SK-N-MC (cell line): ENCODE results near the gene ADPRM.

Source experiments
- EZH2 ChIP-seq: fragments of 200-600 bp; sonication (generic); IDR thresholded peaks from one replicate; pipeline ENCODE4 v1.6.1; 2017; ENCODE audit warnings: antibody characterized with exemption
- POLR2AphosphoS5 ChIP-seq: IDR thresholded peaks from 2 replicates; pipeline ENCODE4 v1.6.1; 2012; ENCODE audit warnings: mild to moderate bottlenecking, low read depth, low read length, borderline replicate concordance

DNA sequence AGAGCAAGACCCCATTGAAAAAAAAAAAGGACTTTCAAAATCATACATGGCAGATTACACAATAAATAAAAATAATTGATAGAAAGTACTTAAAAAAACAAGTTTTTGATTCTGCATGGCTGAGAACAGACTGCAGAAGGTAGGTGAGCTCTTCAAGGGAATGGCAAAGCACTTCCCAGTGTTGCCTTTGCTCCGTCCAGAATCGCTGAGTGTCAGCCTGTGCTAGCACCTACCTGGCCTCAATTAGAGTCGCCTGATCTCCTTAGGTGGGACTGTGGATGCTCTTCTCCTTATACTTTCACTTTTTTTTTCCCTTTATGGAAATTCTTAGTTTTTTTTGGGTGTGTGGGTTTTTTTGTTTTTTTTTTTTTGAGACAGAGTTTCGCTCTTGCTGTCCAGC is 38.4 kb downstream of the ADPRM start:
- TF ChIP-seq EZH2 = no peak
- no peak for TF ChIP-seq POLR2AphosphoS5
